ENCODE data around the gene NFYA.
"Not testable (repeated sequence)": the region's sequence is repeated elsewhere in the genome, so short reads cannot be mapped to it uniquely, and the experiment has no call there.

The NFYA gene

GRCh38 chr6:41103847-41104246, 31.1 kb downstream of the NFYA start:
- Histone ChIP-seq H3K4me1 (no peaks in the 10 kb centered on the region), H3K4me2 (ENCODE audit: low read length) (no peak overlapping the region), H3K4me3 (ENCODE audit: low read depth, low read length) (no peak overlapping the region), H2AFZ (no peak overlapping the region), H3K9me3 (ENCODE audit: control insufficient read depth, low read length) (no peaks in the 10 kb centered on the region), H3K27ac (no peak overlapping the region), H3K79me2 (no peaks in the 10 kb centered on the region), H3K36me3 (ENCODE audit: control insufficient read depth, insufficient read depth, low read length) (no peaks in the 10 kb centered on the region), H3K27me3 (ENCODE audit: control insufficient read depth, insufficient read depth, low read length) (no peaks in the 10 kb centered on the region), H3K9ac (no peak overlapping the region)
- TF ChIP-seq CTCF (IDR thresholded peaks at IDR 0.05), result no peak

- Histone ChIP-seq H3K79me2 (no peaks in the 10 kb centered on the region), H3K9ac (no peak overlapping the region), H3K4me3 (ENCODE audit: low read depth, low read length) (no peak overlapping the region), H3K27me3 (ENCODE audit: control insufficient read depth, insufficient read depth, low read length) (no peaks in the 10 kb centered on the region), H3K36me3 (ENCODE audit: control insufficient read depth, insufficient read depth, low read length) (no peaks in the 10 kb centered on the region), H3K9me3 (ENCODE audit: control insufficient read depth, low read length) (no peaks in the 10 kb centered on the region), H2AFZ (no peak overlapping the region), H3K4me2 (ENCODE audit: low read length) (no peak overlapping the region), H3K27ac (no peak overlapping the region), H3K4me1 (no peaks in the 10 kb centered on the region)
- no peak for TF ChIP-seq CTCF (IDR thresholded peaks at IDR 0.05)
Measured at GRCh38 chr6:41111017-41111416, 38.2 kb downstream of the NFYA start.

GRCh38 chr6:41115027-41115426, 42.3 kb downstream of the NFYA start:
- not testable (repeated sequence) for H3K9me3 ChIP-seq (ENCODE audit: control insufficient read depth, low read length); H3K36me3 ChIP-seq (ENCODE audit: control insufficient read depth, insufficient read depth, low read length)

GRCh38 chr6:41119508-41119907, 46.7 kb downstream of the NFYA start:
- Histone ChIP-seq H3K79me2 (no peaks in the 10 kb centered on the region), H3K27ac (no peak overlapping the region), H3K9ac (no peak overlapping the region), H3K27me3 (ENCODE audit: control insufficient read depth, insufficient read depth, low read length) (no peaks in the 10 kb centered on the region), H3K4me2 (ENCODE audit: low read length) (no peak overlapping the region), H3K4me3 (ENCODE audit: low read depth, low read length) (no peak overlapping the region), H2AFZ (no peak overlapping the region), H3K9me3 (ENCODE audit: control insufficient read depth, low read length) (no peaks in the 10 kb centered on the region), H3K36me3 (ENCODE audit: control insufficient read depth, insufficient read depth, low read length) (no peaks in the 10 kb centered on the region), H3K4me1 (no peaks in the 10 kb centered on the region)
- TF ChIP-seq CTCF (IDR thresholded peaks at IDR 0.05), result no peak

More at GRCh38 chr6:41115027-41115426, 42.3 kb downstream of the NFYA start:
- not testable (repeated sequence) for H3K79me2 ChIP-seq; H3K27me3 ChIP-seq (ENCODE audit: control insufficient read depth, insufficient read depth, low read length); H3K9ac ChIP-seq; H2AFZ ChIP-seq; H3K27ac ChIP-seq; H3K4me2 ChIP-seq (ENCODE audit: low read length); H3K4me3 ChIP-seq (ENCODE audit: low read depth, low read length); H3K4me1 ChIP-seq

- TF ChIP-seq CTCF (IDR thresholded peaks at IDR 0.05), result no peak
- H3K4me1 ChIP-seq, result no peaks in the 10 kb centered on the region
- no peaks in the 10 kb centered on the region for H3K36me3 ChIP-seq (ENCODE audit: control insufficient read depth, insufficient read depth, low read length)
- H3K4me2 ChIP-seq (ENCODE audit: low read length), result no peak overlapping the region
- H3K27me3 ChIP-seq (ENCODE audit: control insufficient read depth, insufficient read depth, low read length), result no peaks in the 10 kb centered on the region
- no peak overlapping the region for H3K9ac ChIP-seq
- H3K79me2 ChIP-seq, result no peaks in the 10 kb centered on the region
- H3K27ac ChIP-seq, result no peak overlapping the region
- no peak overlapping the region for H3K4me3 ChIP-seq (ENCODE audit: low read depth, low read length)
- H3K9me3 ChIP-seq (ENCODE audit: control insufficient read depth, low read length), result no peaks in the 10 kb centered on the region
- no peak overlapping the region for H2AFZ ChIP-seq
Measured at GRCh38 chr6:41120058-41120457, 47.3 kb downstream of the NFYA start.
